HuH-7.5 (cell line): ENCODE data around the gene SLC17A9.
"Not testable (repeated sequence)": the region's sequence is repeated elsewhere in the genome, so short reads cannot be mapped to it uniquely, and the experiment has no call there.

Experiments
- DNase-seq: peaks from one replicate; pipeline ENCODE4 v3.0.0; 2011; ENCODE audit warnings: low spot score

SLC17A9 gene

GRCh38 chr20:62956387-62957135, 4.1 kb downstream of the SLC17A9 start:
- no peak for DNase-seq

- no peak for DNase-seq
Observed at GRCh38 chr20:62957136-62958117, 4.9 kb downstream of the SLC17A9 start.

GRCh38 chr20:62958388-62959100, 6.0 kb downstream of the SLC17A9 start:
- DNase-seq = no peak

GRCh38 chr20:62959101-62959971, 6.8 kb downstream of the SLC17A9 start:
- no peak for DNase-seq

GRCh38 chr20:62959998-62960436, 7.5 kb downstream of the SLC17A9 start:
- DNase-seq = no peak

- DNase-seq = not testable (repeated sequence)
Observed at GRCh38 chr20:62960446-62961309, 8.2 kb downstream of the SLC17A9 start.

GRCh38 chr20:62961310-62961783, 8.8 kb downstream of the SLC17A9 start:
- no peak for DNase-seq

GRCh38 chr20:62961799-62962198, 9.3 kb downstream of the SLC17A9 start:
- DNase-seq = no peak

- no peak for DNase-seq
Observed at GRCh38 chr20:62962221-62962879, 9.8 kb downstream of the SLC17A9 start.

GRCh38 chr20:62962891-62963613, 10.5 kb downstream of the SLC17A9 start:
- DNase-seq = no peak

- no peak for DNase-seq
Observed at GRCh38 chr20:62963614-62964397, 11.3 kb downstream of the SLC17A9 start.

GRCh38 chr20:62964700-62965099, 12.2 kb downstream of the SLC17A9 start:
- no peak for DNase-seq

- DNase-seq = no peak
Observed at GRCh38 chr20:62965363-62965771, 12.9 kb downstream of the SLC17A9 start.

GRCh38 chr20:62966212-62967148, 14.0 kb downstream of the SLC17A9 start:
- no peak for DNase-seq

- DNase-seq = no peak
Observed at GRCh38 chr20:62967149-62967501, 14.6 kb downstream of the SLC17A9 start.

GRCh38 chr20:62967628-62968351, 15.3 kb downstream of the SLC17A9 start:
- no peak for DNase-seq
